Measurements from ENCODE around the gene MAST4.

MAST4 gene

GRCh38 chr5:67214707-67215447 lies 618.7 kb downstream of the MAST4 start:
- H3K27me3 ChIP-seq (ENCODE audit: insufficient read depth, poor library complexity, severe bottlenecking) = no peaks in the 10 kb centered on the region
- DNase-seq (ENCODE audit: low read depth in 1 of 2, low spot score in 1 of 2) = no peak
- H3K4me3 ChIP-seq (replicated peaks; ENCODE audit: insufficient read depth, low read length) = no peak overlapping the region
- H3K27ac ChIP-seq (replicated peaks) = no peak overlapping the region
- TF ChIP-seq, protein P1, sequence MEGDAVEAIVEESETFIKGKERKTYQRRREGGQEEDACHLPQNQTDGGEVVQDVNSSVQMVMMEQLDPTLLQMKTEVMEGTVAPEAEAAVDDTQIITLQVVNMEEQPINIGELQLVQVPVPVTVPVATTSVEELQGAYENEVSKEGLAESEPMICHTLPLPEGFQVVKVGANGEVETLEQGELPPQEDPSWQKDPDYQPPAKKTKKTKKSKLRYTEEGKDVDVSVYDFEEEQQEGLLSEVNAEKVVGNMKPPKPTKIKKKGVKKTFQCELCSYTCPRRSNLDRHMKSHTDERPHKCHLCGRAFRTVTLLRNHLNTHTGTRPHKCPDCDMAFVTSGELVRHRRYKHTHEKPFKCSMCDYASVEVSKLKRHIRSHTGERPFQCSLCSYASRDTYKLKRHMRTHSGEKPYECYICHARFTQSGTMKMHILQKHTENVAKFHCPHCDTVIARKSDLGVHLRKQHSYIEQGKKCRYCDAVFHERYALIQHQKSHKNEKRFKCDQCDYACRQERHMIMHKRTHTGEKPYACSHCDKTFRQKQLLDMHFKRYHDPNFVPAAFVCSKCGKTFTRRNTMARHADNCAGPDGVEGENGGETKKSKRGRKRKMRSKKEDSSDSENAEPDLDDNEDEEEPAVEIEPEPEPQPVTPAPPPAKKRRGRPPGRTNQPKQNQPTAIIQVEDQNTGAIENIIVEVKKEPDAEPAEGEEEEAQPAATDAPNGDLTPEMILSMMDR (IDR thresholded peaks at IDR 0.05; ENCODE audit: insufficient read depth, low read length) = no peak
- TF ChIP-seq GABPA (IDR thresholded peaks at IDR 0.05; ENCODE audit: low read depth) (no peak), SPI1 (IDR thresholded peaks at IDR 0.05; ENCODE audit: borderline replicate concordance, low read depth) (no peak), POLR2AphosphoS5 (IDR thresholded peaks at IDR 0.05; ENCODE audit: low read depth) (no peak)
- TF ChIP-seq, protein P2, sequence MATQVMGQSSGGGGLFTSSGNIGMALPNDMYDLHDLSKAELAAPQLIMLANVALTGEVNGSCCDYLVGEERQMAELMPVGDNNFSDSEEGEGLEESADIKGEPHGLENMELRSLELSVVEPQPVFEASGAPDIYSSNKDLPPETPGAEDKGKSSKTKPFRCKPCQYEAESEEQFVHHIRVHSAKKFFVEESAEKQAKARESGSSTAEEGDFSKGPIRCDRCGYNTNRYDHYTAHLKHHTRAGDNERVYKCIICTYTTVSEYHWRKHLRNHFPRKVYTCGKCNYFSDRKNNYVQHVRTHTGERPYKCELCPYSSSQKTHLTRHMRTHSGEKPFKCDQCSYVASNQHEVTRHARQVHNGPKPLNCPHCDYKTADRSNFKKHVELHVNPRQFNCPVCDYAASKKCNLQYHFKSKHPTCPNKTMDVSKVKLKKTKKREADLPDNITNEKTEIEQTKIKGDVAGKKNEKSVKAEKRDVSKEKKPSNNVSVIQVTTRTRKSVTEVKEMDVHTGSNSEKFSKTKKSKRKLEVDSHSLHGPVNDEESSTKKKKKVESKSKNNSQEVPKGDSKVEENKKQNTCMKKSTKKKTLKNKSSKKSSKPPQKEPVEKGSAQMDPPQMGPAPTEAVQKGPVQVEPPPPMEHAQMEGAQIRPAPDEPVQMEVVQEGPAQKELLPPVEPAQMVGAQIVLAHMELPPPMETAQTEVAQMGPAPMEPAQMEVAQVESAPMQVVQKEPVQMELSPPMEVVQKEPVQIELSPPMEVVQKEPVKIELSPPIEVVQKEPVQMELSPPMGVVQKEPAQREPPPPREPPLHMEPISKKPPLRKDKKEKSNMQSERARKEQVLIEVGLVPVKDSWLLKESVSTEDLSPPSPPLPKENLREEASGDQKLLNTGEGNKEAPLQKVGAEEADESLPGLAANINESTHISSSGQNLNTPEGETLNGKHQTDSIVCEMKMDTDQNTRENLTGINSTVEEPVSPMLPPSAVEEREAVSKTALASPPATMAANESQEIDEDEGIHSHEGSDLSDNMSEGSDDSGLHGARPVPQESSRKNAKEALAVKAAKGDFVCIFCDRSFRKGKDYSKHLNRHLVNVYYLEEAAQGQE (IDR thresholded peaks at IDR 0.05; ENCODE audit: insufficient replicate concordance, low read depth) = no peak

GRCh38 chr5:67215519-67216471 lies 619.6 kb downstream of the MAST4 start:
- TF ChIP-seq GABPA (IDR thresholded peaks at IDR 0.05; ENCODE audit: low read depth) (no peak), SPI1 (IDR thresholded peaks at IDR 0.05; ENCODE audit: borderline replicate concordance, low read depth) (peak; percentile 71; the same call in 1 of the 2 replicates), POLR2AphosphoS5 (IDR thresholded peaks at IDR 0.05; ENCODE audit: low read depth) (no peak)
- TF ChIP-seq, protein P1 (IDR thresholded peaks at IDR 0.05; ENCODE audit: insufficient read depth, low read length) = no peak
- TF ChIP-seq, protein P2 (IDR thresholded peaks at IDR 0.05; ENCODE audit: insufficient replicate concordance, low read depth) = no peak
- Histone ChIP-seq H3K4me3 (replicated peaks; ENCODE audit: insufficient read depth, low read length) (no peak overlapping the region), H3K27me3 (ENCODE audit: insufficient read depth, poor library complexity, severe bottlenecking) (no peaks in the 10 kb centered on the region), H3K27ac (replicated peaks) (0 out of 2 replicates have a peak overlapping the region, but pooled peaks have one; percentile 28)
- peak; percentile 28 to 44 for DNase-seq (ENCODE audit: low read depth in 1 of 2, low spot score in 1 of 2)

GRCh38 chr5:67216564-67216963 lies 620.4 kb downstream of the MAST4 start:
- no peak overlapping the region for H3K27ac ChIP-seq (replicated peaks)
- DNase-seq (ENCODE audit: low read depth in 1 of 2, low spot score in 1 of 2) = no peak
- TF ChIP-seq POLR2AphosphoS5 (IDR thresholded peaks at IDR 0.05; ENCODE audit: low read depth) = no peak
- TF ChIP-seq, protein P1 (IDR thresholded peaks at IDR 0.05; ENCODE audit: insufficient read depth, low read length) = no peak
- TF ChIP-seq, protein P2 (IDR thresholded peaks at IDR 0.05; ENCODE audit: insufficient replicate concordance, low read depth) = no peak
- TF ChIP-seq SPI1 (IDR thresholded peaks at IDR 0.05; ENCODE audit: borderline replicate concordance, low read depth) = no peak
- TF ChIP-seq GABPA (IDR thresholded peaks at IDR 0.05; ENCODE audit: low read depth) = no peak

More at GRCh38 chr5:67216564-67216963, 620.4 kb downstream of the MAST4 start:
- no peak overlapping the region for H3K4me3 ChIP-seq (replicated peaks; ENCODE audit: insufficient read depth, low read length)
- no peaks in the 10 kb centered on the region for H3K27me3 ChIP-seq (ENCODE audit: insufficient read depth, poor library complexity, severe bottlenecking)
